ENCODE results near the gene SULT2B1. TPM values are rescaled to one million over a fixed set of nuclear protein-coding genes. Genes with fewer than 3 reads are reported as not detected.
"Not testable (repeated sequence)": the region's sequence is repeated elsewhere in the genome, so short reads cannot be mapped to it uniquely, and the experiment has no call there.

The SULT2B1 gene
- total RNA-seq, 2 experiments from 2014 or later, result not detected

DNA sequence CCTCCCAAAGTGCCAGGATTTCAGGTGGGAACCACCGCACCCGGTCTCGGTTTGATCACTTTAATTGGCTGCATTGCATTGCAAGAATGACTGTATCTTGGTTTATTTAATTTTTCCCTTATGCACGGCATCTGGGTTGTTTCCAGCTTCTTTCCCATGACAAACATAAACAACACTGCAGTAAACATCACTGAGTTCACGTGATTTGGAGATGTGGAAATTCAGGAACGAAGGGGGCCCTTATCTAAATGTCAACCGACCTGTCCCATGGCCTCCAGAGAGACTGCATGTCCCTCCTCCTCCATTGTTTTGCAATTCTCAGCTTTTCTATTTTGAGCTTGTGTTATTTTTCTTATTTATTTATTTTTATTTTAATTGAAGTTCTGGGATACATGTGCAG, 14.4 kb upstream of the SULT2B1 start:
- H3K9me3 Mint-ChIP-seq, result no peaks in the 10 kb centered on the region
- POLR2A ChIA-PET, result no interaction called here
- TF ChIP-seq, protein P1, sequence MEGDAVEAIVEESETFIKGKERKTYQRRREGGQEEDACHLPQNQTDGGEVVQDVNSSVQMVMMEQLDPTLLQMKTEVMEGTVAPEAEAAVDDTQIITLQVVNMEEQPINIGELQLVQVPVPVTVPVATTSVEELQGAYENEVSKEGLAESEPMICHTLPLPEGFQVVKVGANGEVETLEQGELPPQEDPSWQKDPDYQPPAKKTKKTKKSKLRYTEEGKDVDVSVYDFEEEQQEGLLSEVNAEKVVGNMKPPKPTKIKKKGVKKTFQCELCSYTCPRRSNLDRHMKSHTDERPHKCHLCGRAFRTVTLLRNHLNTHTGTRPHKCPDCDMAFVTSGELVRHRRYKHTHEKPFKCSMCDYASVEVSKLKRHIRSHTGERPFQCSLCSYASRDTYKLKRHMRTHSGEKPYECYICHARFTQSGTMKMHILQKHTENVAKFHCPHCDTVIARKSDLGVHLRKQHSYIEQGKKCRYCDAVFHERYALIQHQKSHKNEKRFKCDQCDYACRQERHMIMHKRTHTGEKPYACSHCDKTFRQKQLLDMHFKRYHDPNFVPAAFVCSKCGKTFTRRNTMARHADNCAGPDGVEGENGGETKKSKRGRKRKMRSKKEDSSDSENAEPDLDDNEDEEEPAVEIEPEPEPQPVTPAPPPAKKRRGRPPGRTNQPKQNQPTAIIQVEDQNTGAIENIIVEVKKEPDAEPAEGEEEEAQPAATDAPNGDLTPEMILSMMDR (IDR thresholded peaks at IDR 0.05), result no peak
- no peaks in the 10 kb centered on the region for H3K36me3 Mint-ChIP-seq (ENCODE audit: low read depth)
- no peaks in the 10 kb centered on the region for H3K27me3 Mint-ChIP-seq
- no peak overlapping the region for H3K4me3 Mint-ChIP-seq
- CTCF ChIA-PET, result interaction anchor here (0.7 kb wide), 1 partner anchor 32 kb away, joined by 3 read pairs; no protein-coding TSS in a partner anchor
- ATAC-seq, result no peak
- DNase-seq, result no peak
- intact Hi-C loops (cut with micrococcal nuclease), result no loop called here
- H3K4me1 Mint-ChIP-seq (ENCODE audit: low read depth), result no peaks in the 10 kb centered on the region
- H3K27ac Mint-ChIP-seq, result no peak overlapping the region

DNA sequence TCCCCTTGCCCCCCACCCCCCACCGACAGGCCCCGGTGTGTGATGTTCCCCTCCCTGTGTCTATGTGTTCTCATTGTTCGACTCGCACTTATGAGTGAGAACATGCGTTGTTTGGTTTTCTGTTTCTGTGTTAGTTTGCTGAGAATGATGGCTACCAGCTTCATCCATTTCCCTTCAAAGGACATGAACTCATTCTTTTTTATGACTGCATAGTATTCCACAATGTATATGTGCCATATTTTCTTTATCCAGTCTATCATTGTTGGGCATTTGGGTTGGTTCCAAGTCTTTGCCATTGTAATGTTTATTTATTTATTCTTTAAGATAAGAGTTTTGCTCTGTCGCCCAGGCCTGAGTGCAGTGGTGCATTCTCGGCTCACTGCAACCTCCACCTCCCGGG, 13.9 kb upstream of the SULT2B1 start:
- POLR2A ChIA-PET; H3K27ac Mint-ChIP-seq; DNase-seq; ATAC-seq; H3K27me3 Mint-ChIP-seq; intact Hi-C loops (cut with micrococcal nuclease); H3K9me3 Mint-ChIP-seq; H3K36me3 Mint-ChIP-seq (ENCODE audit: low read depth); CTCF ChIA-PET; H3K4me1 Mint-ChIP-seq (ENCODE audit: low read depth); H3K4me3 Mint-ChIP-seq: not testable (repeated sequence)

DNA sequence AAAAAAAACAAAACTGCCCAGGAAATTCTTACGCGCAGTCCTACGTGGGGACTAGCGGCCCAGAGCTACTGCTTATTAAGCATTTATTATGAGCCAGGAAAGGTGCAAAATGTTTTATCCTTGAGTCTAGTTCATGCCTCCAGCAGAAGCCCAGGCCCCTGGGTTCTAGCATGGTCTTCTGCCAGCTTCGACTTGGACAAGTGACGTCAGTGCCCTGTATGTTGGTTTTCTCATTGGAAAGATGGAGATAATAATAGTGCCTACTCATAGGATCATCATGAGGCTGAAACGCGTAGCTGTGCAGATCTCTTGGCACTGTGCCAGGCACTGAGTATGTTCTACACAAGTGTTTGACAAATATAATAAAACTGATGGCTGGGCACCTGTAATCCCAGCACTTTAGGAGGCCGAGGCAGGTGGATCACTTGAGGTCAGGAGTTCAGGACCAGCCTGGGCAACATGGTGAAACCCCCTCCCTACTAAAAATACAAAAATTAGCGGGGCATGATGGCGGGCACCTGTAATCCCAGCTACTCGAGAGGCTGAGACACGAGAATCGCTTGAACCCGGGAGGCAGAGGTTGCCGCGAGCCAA, 12.4 kb upstream of the SULT2B1 start:
- POLR2A ChIA-PET, result no interaction called here

DNA sequence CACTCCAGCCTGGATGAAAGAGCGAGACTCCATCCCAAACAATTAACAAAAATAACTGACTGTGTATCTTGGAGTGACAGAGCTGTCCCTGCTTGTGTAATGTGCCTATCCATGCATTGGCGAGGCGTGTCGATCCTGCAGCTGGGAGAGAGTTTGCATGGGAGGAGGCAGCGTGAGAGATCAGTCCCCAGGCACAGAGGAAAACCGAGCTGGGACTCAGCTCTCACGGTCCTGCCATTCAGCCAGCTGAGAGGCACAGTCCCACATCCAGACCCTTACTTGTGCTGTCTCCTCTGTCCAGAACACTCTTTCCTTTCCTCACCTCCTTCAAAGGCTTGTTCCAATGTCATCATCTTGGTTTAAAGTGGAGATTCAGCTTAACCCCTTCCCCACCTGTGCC, 11.9 kb upstream of the SULT2B1 start:
- DNase-seq, result no peak
- ChIA-PET CTCF (interaction anchor here (1.2 kb wide), 1 partner anchor 49 kb away, joined by 4 read pairs; no protein-coding TSS in a partner anchor), POLR2A (interaction anchor here (0.8 kb wide), 1 partner anchor 94 kb away, joined by 3 read pairs; the partner anchor contains the start of gene GRWD1)
- intact Hi-C loops (cut with micrococcal nuclease), result no loop called here
- ATAC-seq, result no peak
- Mint-ChIP-seq H3K36me3 (ENCODE audit: low read depth) (no peaks in the 10 kb centered on the region), H3K9me3 (no peaks in the 10 kb centered on the region), H3K4me1 (ENCODE audit: low read depth) (no peaks in the 10 kb centered on the region), H3K27me3 (no peaks in the 10 kb centered on the region), H3K4me3 (no peak overlapping the region), H3K27ac (no peak overlapping the region)
- TF ChIP-seq, protein P1 (IDR thresholded peaks at IDR 0.05), result no peak

More for the DNA sequence above, 12.4 kb upstream of the SULT2B1 start:
- CTCF ChIA-PET, result interaction anchor here (1.2 kb wide), 1 partner anchor 50 kb away, joined by 4 read pairs; no protein-coding TSS in a partner anchor
- H3K9me3 Mint-ChIP-seq, result no peaks in the 10 kb centered on the region
- no peaks in the 10 kb centered on the region for H3K4me1 Mint-ChIP-seq (ENCODE audit: low read depth)
- no peak overlapping the region for H3K27ac Mint-ChIP-seq
- no peaks in the 10 kb centered on the region for H3K36me3 Mint-ChIP-seq (ENCODE audit: low read depth)
- no peaks in the 10 kb centered on the region for H3K27me3 Mint-ChIP-seq
- ATAC-seq (no peak), DNase-seq (no peak)
- TF ChIP-seq, protein P1 (IDR thresholded peaks at IDR 0.05), result no peak
- intact Hi-C loops (cut with micrococcal nuclease), result no loop called here
- no peak overlapping the region for H3K4me3 Mint-ChIP-seq

DNA sequence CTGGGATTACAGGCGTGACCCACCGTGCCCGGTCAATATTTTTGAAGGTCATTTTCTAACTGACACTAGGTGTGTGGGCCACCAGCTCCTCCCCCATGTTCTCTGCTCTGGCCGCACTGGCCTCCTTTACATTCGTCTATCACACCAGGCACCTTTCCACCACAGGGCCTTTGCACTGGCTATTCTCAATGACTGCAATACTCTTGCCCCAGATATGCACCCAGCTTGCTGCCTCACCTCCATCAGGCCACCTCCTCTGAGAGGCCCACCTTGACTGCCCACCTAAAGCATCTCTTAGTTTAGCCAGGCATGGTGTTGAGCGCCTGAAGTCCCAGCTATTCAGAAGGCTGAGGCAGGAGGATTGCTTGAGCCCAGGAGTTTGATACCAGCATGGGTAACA, 10.2 kb upstream of the SULT2B1 start:
- ChIA-PET CTCF (no interaction called here), POLR2A (no interaction called here)
- DNase-seq (no peak), ATAC-seq (no peak)
- Mint-ChIP-seq H3K4me3 (no peak overlapping the region), H3K9me3 (no peaks in the 10 kb centered on the region), H3K27ac (no peak overlapping the region), H3K27me3 (no peaks in the 10 kb centered on the region), H3K36me3 (ENCODE audit: low read depth) (no peaks in the 10 kb centered on the region), H3K4me1 (ENCODE audit: low read depth) (no peaks in the 10 kb centered on the region)
- TF ChIP-seq, protein P1 (IDR thresholded peaks at IDR 0.05), result no peak
- intact Hi-C loops (cut with micrococcal nuclease), result no loop called here

Measured in activated CD8-positive, alpha-beta T cell treated with anti-CD3 and anti-CD28 coated beads for 36 hours (primary cell).